ENCODE measurements around the gene NFIB. TPM values are rescaled to one million over a fixed set of nuclear protein-coding genes. Genes with fewer than 3 reads are reported as not detected.

The NFIB gene
- total RNA-seq, 4 donors from 2014 or later: 24.0 to 40.9 (median 30.6) TPM

DNA sequence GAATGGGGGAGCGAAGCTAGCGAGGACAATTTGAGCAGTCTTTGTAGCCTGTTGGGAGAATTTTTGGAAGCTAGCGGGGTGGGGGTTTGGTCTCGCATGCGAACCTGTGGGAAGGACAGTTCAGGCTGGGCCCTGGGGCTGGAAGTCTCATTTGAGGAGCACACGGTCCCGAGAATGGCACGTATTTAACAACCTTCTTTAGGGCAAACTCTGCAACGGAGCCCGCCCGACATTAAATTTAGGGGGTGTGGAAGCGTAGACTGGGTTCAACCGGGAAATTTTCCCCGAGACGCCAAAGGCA lies 35.2 kb upstream of the NFIB start:
- no peaks in the 10 kb centered on the region for H3K9me3 ChIP-seq
- no peaks in the 10 kb centered on the region for H3K36me3 ChIP-seq
- DNase-seq: no peak
- H3K4me1 ChIP-seq: peaks cover 25 to 36% of the 10 kb centered on the region in 2 donors
- H3K27me3 ChIP-seq: no peaks in the 10 kb centered on the region
- no peak for ATAC-seq
- intact Hi-C loops (cut with DNase I; ENCODE audit: low total_unique reads) (loop anchor here (2.0 to 5.0 kb wide), 2 partner anchors 37 to 318 kb away; partner anchors contain the start of gene NFIB), in situ Hi-C loops (cut with MboI; ENCODE audit: low sequenced_read_pairs in 4 of 4) (loop anchor here in 2 of 4 donors (25.0 kb wide), 2 partner anchors 88 to 637 kb away; no protein-coding TSS in a partner anchor)
- H3K4me3 ChIP-seq: peak overlapping the region; percentile 65 to 78 (median 70)
- TF ChIP-seq POLR2A (IDR thresholded peaks at IDR 0.05): no peak
- TF ChIP-seq, protein P1, sequence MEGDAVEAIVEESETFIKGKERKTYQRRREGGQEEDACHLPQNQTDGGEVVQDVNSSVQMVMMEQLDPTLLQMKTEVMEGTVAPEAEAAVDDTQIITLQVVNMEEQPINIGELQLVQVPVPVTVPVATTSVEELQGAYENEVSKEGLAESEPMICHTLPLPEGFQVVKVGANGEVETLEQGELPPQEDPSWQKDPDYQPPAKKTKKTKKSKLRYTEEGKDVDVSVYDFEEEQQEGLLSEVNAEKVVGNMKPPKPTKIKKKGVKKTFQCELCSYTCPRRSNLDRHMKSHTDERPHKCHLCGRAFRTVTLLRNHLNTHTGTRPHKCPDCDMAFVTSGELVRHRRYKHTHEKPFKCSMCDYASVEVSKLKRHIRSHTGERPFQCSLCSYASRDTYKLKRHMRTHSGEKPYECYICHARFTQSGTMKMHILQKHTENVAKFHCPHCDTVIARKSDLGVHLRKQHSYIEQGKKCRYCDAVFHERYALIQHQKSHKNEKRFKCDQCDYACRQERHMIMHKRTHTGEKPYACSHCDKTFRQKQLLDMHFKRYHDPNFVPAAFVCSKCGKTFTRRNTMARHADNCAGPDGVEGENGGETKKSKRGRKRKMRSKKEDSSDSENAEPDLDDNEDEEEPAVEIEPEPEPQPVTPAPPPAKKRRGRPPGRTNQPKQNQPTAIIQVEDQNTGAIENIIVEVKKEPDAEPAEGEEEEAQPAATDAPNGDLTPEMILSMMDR (IDR thresholded peaks at IDR 0.05 in 4 of 5, conservative IDR thresholded peaks at IDR 0.05 in 1 of 5): no peak
- peak overlapping the region; percentile 84 to 90 (median 87) for H3K27ac ChIP-seq

DNA sequence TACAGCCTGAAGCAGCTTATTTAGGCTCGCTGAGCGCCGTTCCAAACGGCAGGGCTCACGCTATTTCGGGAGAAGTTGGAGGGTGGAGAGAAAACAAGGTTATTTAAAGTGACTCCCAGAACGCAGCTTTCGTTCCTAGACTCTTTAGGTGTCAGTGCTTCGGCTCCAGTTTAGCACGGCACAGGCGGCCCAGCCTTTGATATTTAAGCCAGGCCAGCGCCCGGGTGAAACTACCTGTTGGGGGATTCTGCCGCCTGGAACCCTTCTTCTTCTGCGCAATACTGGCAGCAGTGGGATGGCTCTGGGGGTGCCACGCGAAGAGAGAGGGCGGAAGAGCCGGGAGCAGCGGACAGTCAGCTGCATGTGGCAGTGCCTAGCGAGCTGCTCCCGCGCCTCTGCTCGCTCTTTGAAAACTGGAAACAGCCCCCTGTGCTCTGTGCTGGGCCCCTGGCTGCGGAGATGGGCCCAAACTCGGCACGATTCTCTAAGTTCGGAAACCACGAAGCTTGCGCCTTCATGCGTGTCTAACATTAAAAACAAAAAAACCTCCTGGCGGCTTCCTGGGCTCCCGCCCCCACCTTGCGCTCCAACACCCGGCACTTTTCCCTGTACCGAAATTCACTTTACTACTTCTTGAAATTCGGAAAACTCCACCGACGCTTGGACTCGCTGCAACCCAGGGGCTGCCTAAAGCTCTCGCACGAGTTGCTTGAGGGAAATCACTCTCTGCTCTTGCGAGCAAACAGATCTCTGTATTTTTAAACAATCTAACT lies 34.6 kb upstream of the NFIB start:
- Histone ChIP-seq H3K4me1 (peaks cover 25 to 40% of the 10 kb centered on the region in 2 donors), H3K36me3 (no peaks in the 10 kb centered on the region), H3K9me3 (no peaks in the 10 kb centered on the region), H3K27me3 (no peaks in the 10 kb centered on the region), H3K27ac (peak overlapping the region; percentile 84 to 90 (median 87)), H3K4me3 (peak overlapping the region; percentile 65 to 78 (median 70))
- intact Hi-C loops (cut with DNase I; ENCODE audit: low total_unique reads): loop anchor here (2.0 to 5.0 kb wide), 2 partner anchors 36 to 318 kb away; partner anchors contain the start of gene NFIB
- DNase-seq (peak in 1 of 2 donors; percentile 35), ATAC-seq (peak; percentile 10 to 16)
- TF ChIP-seq POLR2A (IDR thresholded peaks at IDR 0.05): peak; percentile 7
- TF ChIP-seq, protein P1 (IDR thresholded peaks at IDR 0.05 in 4 of 5, conservative IDR thresholded peaks at IDR 0.05 in 1 of 5): no peak
- in situ Hi-C loops (cut with MboI; ENCODE audit: low sequenced_read_pairs in 4 of 4): loop anchor here in 2 of 4 donors (25.0 kb wide), 2 partner anchors 89 to 636 kb away; no protein-coding TSS in a partner anchor

DNA sequence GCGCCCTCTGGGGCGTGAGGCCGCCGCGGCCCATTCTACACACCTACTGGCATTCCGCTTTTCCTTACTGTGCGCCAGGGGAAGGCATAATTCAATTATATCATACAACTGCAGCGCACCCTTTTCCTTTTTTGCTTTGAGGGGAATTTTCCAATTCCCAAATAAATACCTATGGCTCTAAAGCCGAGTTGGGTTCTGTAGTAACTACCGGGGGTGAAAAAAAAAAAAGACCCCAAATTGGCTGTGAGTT lies 34.1 kb upstream of the NFIB start:
- H3K27ac ChIP-seq: peak overlapping the region; percentile 84 to 90 (median 87)
- no peak for DNase-seq
- no peaks in the 10 kb centered on the region for H3K27me3 ChIP-seq
- peaks cover 26 to 45% of the 10 kb centered on the region in 2 donors for H3K4me1 ChIP-seq
- intact Hi-C loops (cut with DNase I; ENCODE audit: low total_unique reads) (loop anchor here (2.0 to 5.0 kb wide), 2 partner anchors 36 to 317 kb away; partner anchors contain the start of gene NFIB), in situ Hi-C loops (cut with MboI; ENCODE audit: low sequenced_read_pairs in 4 of 4) (loop anchor here in 2 of 4 donors (25.0 kb wide), 2 partner anchors 89 to 636 kb away; no protein-coding TSS in a partner anchor)
- no peak for TF ChIP-seq POLR2A (IDR thresholded peaks at IDR 0.05)
- TF ChIP-seq, protein P1 (IDR thresholded peaks at IDR 0.05 in 4 of 5, conservative IDR thresholded peaks at IDR 0.05 in 1 of 5): peak in 1 of 5 experiments; percentile 12
- no peaks in the 10 kb centered on the region for H3K36me3 ChIP-seq
- no peaks in the 10 kb centered on the region for H3K9me3 ChIP-seq
- ATAC-seq: peak; percentile 32 to 35
- peak overlapping the region; percentile 65 to 78 (median 70) for H3K4me3 ChIP-seq

DNA sequence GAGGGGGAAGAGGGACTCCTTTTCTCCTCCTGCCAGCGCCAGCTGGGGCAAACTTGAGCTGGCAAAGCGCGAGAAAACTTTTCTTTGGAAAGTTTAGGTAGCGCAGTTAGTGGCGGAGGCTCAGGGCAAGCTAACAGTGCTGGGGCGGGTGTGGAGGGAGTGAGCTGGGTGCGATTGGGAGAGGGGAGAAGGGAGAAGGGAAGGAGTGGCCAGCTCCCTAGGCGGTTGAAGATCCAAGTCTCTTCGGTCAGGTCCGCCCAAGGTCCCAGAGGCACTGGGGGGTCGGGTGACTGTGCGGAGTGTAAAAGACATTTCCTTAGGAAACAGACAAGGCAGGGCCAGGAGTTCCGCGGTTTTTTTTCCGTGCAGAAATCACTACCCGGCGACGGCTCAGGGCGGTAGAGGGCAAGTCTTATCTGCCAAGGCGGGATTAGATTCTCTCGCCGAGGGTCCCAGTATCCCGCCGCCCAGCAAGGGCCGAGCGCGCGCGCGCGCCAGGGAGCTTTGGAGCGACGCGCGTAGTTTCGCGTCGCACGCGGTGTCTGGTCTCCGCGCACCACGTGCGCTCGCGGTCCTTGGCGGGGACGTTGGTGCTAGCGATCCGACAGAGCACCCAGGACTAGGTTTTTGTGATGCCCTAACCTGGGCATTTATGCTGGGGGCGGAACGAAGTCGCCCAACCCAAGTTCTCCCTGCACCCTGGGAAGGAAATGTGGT lies 33.6 kb upstream of the NFIB start:
- peak overlapping the region; percentile 84 to 90 (median 87) for H3K27ac ChIP-seq
- DNase-seq (peak; percentile 45 to 64), ATAC-seq (peak; percentile 53 to 67)
- H3K4me3 ChIP-seq: peak overlapping the region; percentile 65 to 78 (median 70)
- TF ChIP-seq, protein P1 (IDR thresholded peaks at IDR 0.05 in 4 of 5, conservative IDR thresholded peaks at IDR 0.05 in 1 of 5): peak in 1 of 5 experiments; percentile 35
- TF ChIP-seq POLR2A (IDR thresholded peaks at IDR 0.05): peak; percentile 68 to 73
- no peaks in the 10 kb centered on the region for H3K27me3 ChIP-seq
- in situ Hi-C loops (cut with MboI; ENCODE audit: low sequenced_read_pairs in 4 of 4): loop anchor here in 2 of 4 donors (25.0 kb wide), 2 partner anchors 90 to 635 kb away; no protein-coding TSS in a partner anchor
- intact Hi-C loops (cut with DNase I; ENCODE audit: low total_unique reads): loop anchor here (2.0 to 5.0 kb wide), 2 partner anchors 35 to 317 kb away; partner anchors contain the start of gene NFIB
- H3K4me1 ChIP-seq: peaks cover 24 to 42% of the 10 kb centered on the region in 2 donors
- H3K36me3 ChIP-seq: no peaks in the 10 kb centered on the region
- no peaks in the 10 kb centered on the region for H3K9me3 ChIP-seq
